T-helper 1 cell (primary cell): Measurements from ENCODE around the gene TMCO4.
"Not testable (repeated sequence)": the region's sequence is repeated elsewhere in the genome, so short reads cannot be mapped to it uniquely, and the experiment has no call there.

ENCODE experiments used
- DNase-seq, 5 donors: peaks; one replicate each; pipeline ENCODE4 v3.0.0-alpha.2; 2012 to 2020

TMCO4 gene

DNA sequence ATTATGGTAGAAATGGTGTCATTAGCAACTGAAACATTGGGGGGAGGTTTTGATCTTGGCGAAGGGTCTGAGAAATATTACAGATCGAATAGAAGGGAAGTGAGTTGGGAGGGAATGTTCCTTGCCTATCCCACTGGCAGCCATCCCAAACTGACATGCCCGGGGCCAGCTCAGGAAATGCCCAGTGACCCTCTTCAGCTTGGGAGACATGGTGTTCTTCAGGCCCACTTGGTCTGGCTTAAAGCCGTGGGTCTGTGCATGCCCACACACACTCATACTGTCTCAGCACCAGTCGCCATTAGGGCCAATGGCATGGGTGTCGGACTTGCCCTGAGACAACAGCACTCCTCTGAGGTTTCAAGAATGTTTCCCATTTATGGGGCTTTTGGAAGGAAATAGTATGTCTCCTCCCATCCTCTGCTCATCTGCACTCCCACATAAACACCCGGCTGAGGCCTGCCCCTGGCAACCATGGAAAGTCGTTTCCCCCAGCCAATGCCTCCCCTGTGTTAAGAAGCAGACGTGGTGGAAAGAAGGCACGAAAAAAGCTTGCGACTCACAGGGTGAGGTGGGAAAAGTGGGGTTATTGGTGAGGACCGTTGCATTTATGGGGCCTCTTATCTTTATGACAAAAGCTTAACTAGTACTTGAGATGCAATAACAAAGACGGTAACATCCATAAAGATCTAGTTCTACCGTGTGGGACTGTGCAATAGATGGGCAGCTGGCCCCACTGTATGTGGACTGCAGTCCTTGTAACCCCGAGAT, 13.3 kb upstream of the TMCO4 start:
- DNase-seq, result no peak

DNA sequence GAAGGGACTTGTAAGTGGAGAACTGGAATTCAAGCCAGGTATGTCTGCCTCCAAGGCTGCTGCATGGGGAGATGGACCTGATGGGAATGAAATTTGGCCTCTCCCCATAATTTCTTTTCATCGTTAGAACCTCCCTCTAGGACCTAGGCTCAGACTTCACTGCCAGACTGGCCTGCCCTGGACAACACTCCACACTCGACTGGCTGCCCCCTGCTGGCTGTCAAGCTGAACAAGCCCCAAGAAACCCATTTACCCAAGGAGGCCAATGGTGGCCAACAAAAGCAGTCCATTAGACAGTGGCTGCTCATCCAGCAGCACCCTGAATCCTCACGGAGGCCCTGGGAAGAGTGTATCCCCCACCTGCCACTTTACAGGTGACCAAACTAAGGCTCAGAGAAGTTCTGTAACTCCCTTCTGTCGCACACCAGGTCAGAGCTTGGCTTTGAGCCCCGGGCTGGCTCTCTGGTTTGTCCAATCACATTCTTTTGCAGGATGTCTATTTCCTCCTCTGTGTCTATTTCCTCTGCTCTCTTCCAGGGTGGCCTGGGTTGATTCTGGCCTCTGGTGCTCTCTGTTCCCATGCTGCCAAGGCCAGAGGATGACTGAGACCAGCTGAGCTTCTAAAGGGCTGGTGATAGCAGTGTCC, 11.6 kb upstream of the TMCO4 start:
- peak in 3 of 5 donors; percentile 22 to 32 (median 23) for DNase-seq

DNA sequence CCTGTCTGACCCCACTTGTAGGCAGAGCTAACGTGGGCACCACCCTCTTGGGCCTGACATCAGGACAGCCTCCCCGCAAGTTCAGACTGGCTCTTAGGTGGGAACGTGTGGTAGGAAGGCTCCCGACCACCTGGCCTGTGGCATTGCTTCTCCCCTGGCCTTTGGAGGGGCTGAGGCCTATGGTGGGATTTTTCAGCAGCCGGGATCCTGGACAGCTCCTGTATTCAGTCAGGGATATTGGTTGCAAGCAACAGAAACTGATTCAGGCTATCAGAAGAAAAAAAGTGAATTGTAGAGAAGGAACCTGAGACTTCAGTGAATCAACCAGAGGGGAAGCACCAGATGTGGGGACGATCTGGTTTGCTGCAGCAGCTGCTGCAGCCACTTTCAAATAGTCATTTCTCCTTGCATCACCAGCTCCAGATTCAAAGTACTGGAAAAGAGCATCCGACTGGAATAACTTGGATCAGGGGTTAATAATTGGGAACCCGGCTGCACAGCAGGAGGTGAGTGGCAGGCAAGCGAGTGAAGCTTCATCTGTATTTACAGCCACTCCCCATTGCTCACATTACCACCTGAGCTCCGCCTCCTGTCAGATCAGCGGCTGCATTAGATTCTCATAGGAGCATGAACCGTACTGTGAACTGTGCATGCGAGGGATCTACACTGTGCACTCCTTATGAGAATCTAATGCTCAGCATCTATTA, 9.5 kb upstream of the TMCO4 start:
- no peak for DNase-seq

DNA sequence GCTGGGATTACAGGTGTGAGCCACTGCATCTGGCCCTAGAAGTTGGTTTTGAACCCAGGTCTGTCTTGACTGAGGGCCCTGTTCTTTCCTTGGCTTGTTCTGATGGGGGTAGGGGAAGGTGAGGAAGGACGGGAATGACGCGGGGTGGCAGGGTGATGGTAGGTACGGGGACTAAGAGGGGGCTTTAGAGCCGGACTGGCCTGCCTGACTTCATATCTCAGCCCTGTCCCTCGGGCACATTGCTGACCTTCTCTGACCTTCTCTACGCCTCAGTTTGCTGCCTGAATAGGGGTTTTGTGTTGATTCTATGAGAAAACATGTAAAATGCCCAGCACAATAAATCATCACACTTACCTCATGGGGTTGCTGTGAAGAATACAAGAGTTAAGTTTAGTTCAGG, 8.6 kb upstream of the TMCO4 start:
- no peak for DNase-seq

DNA sequence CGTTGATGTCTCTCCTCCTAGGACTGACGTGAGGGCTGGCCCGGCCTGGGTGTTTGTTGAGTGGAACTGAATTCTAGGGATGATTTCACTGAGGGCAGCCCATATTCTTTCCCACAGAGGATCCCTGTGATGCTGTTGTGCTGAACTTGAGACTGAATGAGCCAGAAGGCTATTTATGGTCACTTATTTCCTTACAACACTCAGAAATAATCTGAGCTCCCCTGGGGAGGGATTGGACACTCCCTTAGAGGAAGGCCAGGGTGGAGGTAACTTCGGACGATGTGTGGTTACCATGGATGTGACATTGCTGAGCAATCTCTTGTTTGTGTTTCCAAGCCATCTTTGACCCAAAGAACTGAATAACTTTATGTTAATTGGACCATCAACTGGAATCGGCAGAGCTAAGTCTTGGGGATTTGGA, 5.1 kb upstream of the TMCO4 start:
- no peak for DNase-seq

DNA sequence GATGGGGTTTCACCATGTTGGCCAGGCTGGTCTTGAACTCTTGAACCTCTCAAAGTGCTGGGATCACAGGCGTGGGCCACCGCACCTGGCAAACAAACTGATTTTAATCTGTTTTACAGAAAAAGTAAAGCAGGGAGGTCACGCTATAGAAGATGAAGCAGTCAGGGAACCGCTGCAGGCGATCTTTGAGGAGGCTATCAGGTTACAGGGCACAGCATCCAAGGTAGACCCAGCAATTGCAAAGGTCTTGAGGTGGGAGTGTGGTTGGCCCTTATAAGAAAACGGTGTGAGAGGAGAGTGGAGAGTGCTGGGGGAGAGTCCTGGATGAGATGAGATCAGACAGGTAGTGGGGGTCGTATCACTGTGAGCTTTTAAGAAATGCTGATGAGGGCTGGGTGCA, 2.6 kb upstream of the TMCO4 start:
- no peak for DNase-seq

DNA sequence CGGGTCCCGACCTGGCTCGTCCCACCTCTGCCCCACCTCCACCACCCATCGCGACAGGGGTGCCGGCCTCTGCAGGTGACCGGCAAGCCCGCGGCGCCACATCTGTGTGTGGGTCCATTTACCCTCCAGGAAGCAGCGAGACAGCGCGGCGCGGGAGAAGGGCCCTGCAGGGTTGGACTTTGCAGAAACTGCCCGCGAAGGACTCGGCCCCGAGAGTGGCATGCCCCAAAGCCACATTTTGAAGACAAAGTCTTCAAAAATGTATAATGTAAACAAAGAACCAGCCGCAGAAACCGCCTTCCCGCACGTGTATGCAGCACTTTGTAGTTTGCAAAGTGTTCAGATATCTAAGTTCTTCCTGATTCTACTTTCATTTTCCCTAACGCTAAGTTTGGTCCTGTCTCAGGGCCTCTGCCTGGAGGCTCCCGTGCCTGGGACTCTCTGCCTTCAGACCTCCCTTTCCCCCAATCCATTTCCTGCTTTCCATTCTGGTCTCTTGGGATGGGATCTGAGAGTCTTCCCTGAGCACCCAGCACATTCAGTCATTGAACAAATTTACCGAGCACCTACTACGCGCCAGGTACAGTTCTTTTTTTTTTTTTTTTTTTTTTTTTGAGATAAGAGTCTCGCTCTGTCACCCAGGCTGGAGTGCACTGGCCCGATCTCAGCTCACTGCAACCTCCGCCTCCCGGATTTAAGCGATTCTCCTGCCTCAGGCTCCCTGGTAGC, 524 bp upstream of the TMCO4 start:
- DNase-seq, result peak; percentile 10 to 59 (median 18)

DNA sequence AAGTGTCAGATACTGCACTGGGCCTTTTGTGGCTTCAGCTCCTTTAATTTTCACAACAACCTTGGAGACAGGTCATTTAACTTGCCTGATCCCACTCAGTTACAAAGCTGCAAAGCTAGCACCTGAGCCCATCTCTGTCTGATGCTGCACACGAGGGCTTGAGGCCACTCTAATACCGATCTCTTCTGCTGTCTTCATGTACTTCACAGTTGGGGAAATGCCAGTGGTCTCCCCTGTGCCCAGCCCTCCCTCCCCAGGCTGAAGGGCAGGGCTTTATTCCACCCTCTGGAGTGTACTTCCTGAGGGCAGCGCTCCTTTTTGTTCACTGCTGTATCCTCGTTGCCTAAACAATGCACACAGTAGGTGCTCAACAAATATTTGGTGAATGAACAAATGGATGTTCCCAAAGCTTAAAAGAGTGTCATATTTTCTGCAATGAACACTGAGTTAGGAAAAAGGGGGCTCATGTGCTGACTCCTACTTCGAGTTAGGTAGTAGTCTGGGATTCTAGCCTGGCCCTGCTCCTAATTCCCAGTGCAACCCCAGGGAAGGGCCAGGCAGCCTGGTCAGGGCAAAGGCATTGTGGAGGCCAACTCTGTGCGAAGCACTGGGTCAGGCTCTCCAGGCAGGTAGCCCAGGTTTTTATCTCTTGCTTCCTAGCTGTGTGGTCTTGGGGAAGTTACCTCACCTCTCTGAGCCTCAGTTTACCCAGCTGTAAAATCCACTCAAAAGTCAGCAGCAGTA, 1.1 kb downstream of the TMCO4 start:
- no peak for DNase-seq

DNA sequence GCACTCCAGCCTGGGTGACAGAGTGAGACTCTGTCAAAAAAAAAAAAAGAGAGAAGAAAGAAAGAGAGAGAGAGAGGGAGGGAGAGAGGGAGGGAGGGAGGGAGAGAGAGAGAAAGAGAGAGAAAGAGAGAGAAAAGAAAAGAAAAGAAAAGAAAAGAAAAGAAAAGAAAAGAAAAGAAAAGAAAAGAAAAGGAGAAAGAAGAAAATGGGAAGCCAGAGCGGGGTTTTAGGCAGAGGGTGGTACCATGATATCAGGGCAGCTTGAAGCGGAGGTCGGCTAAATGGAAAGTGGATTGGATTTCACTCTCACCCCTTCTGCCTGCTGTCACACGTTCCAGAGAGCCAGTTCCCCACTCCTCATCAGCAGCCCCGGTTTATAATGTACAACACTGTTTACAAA, 1.9 kb downstream of the TMCO4 start:
- DNase-seq, result no peak

DNA sequence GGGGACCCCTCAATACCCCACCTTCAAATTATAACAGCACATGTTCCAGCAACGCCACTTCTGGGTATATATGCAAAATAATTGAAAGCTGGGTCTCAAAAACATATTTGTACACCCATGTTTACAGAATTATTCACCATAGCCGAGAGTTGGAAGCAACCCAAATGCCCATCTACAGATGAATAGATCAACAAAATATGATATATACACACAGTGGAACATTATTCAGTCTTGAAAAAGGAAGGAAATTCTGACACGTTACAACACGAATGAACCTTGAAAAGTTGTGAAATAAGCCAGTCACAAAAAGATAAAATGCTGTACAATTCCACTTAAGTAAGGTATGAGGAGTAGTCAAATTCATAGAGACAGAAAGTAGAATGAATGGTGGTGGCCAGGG, 5.1 kb downstream of the TMCO4 start:
- DNase-seq, result no peak

DNA sequence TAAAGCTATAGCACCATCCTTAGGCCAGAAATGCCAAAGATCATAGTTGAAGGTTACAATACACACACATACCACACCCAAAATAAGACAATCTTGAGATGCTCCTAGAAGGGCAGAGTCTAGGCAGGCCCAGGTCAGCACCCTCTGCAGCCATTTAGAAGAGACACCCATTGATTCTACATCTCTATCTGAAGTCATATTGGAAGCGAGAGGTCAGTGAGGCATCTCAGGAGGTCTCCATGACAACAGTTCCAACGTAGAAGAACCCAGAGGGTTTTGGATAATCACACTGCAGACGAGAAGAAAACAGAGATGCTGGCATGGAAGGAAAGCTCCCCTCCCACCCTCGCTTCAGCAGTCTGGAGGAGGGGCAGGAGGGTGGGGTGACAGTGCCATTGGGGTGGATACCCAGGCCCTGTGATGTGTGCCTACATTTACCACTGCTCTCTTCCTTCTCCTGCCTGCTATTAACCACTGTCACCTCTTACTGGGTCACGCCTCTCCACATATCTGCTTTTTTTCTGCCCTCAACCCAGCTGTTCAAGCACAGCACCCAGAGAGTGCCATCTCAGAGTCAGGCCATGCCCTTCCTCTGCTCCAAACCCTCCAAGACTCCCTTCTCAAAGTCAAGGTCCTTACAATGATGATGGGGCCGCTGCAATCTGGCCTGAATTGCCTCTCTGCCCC, 6.2 kb downstream of the TMCO4 start:
- DNase-seq, result no peak

DNA sequence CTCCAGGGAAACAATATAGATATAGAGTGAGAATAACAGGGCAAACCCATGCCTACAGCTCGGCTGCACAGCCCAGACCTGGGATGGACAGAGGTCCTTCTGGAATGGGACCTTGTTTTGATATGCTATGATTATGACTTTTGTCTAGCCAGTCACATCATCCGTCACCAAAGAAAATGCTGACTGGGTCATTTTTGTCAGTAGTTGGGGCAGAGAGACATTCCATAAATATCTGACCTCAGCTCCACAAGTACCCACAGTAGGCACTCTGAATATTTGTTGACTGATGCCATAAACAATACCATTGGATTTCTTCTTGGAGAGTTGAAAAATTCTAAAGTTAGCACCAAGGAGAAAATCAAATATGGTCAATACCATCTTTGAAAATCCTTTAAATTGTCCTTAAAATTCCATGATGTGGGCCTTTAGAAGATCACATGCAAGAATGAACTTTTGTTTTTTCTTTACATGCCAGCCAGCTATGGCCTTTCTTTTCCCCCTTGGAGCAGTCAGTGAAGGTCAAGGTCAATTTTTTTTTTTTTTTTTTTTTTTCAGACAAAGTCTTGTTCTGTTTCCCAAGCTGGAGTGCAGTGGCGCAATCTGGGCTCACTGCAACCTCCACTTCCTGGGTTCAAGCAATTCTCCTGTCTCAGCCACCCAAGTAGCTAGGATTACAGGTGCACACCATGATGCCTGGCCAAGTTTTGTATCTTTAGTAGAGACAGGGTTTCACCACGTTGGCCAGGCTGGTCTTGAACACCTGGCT, 7.3 kb downstream of the TMCO4 start:
- no peak for DNase-seq

DNA sequence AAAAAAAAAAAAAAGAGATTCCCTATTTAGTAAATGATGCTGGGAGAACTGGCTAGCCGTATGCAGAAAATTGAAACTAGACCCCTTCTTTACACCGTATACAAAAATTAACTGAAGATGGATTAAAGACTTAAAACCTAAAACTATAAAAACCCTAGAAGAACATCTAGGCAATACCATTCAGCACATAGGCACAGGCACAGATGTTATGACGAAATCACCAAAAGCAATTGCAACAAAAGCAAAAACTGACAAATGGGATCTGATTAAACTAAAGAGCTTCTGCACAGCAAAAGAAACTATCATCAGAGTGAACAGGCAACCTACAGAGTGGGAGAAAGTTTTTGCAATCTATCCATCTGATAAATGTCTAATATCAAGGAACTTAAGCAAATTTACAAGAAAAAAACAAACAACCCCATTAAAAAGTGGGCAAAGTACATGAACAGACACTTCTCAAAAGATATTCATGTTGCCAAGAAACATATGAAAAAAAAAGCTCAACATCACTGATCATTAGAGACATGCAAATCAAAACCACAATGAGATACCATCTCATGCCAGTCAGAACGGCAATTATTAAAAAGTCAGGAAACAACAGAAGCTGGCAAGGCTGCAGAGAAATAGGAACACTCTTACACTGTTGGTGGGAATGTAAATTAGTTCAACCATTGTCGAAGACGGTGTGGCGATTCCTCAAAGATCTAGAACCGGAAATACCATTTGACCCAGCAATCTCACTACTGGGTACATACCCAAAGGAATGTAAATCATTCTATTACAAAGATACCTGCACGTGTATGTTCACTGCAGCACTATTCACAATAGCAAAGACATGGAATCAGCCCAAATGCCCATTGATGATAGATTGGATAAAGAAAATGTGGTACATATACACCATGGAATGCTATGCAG, 9.4 kb downstream of the TMCO4 start:
- DNase-seq, result not testable (repeated sequence)

DNA sequence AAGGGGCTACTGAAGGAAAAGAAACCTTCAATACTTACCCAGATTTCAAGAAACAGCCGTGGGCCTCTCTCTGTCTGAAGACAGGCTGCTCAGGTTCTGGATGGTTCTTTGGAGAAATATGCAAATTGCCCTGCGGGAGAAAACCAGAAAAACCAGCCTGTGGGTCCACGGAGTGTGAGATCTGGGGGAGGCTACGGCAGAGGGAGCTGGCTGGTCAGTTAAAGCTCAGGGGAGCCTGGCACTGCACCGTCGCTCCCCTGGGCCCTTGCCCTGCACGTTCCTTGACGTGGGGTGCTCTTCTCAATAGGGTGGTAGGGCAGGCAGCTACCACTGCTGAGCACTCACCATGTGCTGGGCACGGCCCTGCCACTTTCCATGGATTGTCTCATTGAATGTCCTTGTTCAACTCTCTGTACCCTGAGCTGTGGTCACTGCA, 12.7 kb downstream of the TMCO4 start:
- no peak for DNase-seq

DNA sequence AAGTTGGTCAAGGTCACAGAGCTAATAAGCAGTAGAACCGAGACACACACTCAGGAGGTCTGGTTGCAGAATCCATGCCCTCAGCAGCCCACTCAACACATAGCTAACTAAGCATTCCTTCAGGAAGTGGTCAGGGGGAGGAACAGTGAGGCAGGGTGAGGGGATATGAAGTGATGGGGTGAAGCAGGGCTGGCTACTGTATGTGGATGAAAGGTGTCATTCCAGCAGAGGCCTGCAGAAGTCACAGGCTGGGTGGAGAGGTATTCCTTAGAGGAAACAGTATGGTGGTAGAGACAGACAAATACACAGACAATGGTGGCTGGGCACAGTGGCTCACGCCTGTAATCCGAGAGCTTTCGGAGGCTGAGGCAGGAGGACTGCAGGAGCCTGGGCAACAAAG, 14.1 kb downstream of the TMCO4 start:
- DNase-seq, result no peak

DNA sequence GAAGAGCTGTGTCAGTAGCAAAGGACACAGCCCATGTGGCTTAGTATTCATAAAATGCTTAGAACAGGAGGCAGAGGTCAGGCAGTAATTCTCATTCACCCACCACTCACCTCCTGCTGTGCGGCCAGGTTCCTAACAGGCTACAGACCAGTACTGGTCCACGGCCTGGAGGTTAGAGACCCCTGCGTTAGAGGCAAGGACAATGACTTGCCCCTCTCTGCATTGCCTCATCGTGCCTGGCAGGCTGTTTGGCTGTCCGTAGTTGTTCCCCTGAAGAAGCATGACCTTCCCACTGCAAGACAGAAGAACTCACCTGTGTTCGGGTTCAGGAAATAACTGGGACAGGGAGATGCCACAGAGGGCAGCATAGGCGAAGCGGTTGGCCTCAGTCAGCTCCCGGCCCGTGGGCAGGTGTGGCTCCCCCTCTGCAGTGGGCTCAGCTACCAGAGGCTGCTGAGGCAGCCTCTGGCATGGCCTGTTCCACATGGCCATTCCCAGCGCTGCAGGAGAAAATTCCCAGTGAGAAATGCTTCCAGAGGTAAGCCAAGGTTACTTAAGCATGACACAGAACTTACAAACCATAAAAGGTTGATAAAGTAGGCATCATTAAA, 19.3 kb downstream of the TMCO4 start:
- no peak for DNase-seq

DNA sequence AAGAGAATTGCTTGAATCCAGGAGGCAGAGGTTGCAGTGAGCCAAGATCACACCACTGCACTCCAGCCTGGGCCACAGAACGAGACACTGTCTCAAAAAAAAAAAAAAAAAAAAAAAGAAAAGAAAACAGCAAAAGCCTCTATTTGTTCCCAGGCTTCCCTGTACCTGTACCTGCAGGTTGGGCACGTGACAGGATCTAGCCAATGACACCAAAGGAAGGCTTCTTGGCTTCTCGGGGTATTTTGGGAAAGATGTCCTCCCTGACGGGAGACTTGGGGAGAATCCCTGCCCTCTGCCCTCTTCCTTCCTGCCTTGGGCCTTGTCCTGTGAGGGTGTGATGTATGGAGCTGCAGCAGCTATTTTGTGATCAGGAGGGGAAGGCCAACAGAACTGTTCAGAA, 22.8 kb downstream of the TMCO4 start:
- DNase-seq, result no peak

DNA sequence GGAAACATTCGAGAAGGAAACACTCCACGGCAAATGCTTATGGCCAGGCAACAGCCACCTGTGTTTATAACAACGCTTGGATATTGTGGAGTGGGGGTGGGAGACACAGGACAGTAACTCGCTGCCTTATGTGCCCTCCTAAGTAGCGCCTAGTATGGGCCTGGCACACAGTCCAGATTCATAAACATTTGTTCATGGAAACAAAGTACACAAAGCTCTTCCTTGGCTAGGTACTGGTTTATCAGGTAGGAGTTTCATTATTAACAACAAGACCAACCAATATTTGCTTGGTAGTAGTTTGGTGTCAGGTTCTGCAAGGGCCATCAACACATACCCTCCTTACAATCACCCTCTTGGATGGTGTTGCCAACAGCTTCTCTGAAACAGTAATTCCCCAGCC, 23.4 kb downstream of the TMCO4 start:
- DNase-seq, result no peak

DNA sequence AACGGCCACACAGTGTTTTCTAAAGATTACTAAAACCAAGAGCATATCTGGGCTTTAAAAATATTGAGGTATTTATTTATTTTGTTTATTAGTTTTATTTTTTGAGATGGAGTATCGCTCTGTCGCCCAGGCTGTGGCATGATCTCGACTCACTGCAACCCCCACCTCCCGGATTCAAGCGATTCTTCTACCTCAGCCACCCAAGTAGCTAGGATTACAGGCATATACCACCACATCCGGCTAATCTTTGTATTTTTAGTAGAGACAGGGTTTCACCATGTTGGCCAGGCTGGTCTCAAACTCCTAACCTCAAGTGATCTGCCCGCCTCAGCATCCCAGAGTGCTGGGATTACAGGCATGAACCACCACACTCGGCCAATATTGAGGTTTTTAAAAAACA, 23.9 kb downstream of the TMCO4 start:
- DNase-seq, result no peak

DNA sequence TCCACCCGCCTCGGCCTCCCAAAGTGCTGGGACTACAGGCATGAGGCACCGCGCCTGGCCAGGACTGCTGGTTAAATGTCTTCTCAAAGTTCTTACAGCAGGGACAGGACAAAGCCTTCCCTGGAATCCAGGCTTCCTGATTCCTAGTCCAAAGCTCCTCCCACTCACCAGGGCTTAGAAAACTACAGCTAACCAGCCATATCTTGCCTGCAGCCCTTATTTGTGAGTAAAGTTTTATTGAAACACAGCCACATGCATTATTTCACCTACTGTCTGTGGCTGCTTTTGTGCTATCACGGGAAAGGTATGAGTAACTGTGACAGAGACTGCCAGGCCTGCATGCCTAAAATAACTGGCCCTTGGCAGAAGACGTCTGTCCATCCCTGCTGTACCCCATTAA, 24.4 kb downstream of the TMCO4 start:
- no peak for DNase-seq
